ENCODE measurements around the gene CD99L2.

The CD99L2 gene

DNA sequence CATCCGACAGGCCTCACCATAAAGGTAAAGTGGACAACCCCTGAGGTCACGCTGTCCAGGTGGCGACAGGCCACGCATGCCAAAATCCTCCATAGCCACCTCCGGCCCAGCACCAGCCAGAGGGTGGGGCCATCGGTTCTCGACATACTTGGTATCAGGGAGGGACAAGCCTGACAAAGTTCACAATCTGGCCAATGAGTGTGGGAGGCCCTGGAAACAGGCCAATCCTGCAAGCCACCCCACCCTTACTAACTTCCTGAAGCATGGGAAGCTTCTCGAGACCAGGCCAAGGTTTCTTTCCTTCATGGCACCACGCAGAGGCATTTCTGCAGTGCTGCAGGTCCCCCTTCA lies 131.4 kb downstream of the CD99L2 start:
- TF ChIP-seq, protein P1, sequence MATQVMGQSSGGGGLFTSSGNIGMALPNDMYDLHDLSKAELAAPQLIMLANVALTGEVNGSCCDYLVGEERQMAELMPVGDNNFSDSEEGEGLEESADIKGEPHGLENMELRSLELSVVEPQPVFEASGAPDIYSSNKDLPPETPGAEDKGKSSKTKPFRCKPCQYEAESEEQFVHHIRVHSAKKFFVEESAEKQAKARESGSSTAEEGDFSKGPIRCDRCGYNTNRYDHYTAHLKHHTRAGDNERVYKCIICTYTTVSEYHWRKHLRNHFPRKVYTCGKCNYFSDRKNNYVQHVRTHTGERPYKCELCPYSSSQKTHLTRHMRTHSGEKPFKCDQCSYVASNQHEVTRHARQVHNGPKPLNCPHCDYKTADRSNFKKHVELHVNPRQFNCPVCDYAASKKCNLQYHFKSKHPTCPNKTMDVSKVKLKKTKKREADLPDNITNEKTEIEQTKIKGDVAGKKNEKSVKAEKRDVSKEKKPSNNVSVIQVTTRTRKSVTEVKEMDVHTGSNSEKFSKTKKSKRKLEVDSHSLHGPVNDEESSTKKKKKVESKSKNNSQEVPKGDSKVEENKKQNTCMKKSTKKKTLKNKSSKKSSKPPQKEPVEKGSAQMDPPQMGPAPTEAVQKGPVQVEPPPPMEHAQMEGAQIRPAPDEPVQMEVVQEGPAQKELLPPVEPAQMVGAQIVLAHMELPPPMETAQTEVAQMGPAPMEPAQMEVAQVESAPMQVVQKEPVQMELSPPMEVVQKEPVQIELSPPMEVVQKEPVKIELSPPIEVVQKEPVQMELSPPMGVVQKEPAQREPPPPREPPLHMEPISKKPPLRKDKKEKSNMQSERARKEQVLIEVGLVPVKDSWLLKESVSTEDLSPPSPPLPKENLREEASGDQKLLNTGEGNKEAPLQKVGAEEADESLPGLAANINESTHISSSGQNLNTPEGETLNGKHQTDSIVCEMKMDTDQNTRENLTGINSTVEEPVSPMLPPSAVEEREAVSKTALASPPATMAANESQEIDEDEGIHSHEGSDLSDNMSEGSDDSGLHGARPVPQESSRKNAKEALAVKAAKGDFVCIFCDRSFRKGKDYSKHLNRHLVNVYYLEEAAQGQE (IDR thresholded peaks at IDR 0.05; ENCODE audit: insufficient read depth in 1 of 2, low read depth in 2 of 2, low read length in 2 of 2): no peak
- TF ChIP-seq FOXP2 (optimal IDR thresholded peaks at IDR 0.05; ENCODE audit: borderline replicate concordance, extremely low read depth, extremely low read length, insufficient read depth): no peak
- no peak for TF ChIP-seq POLR2AphosphoS5 (IDR thresholded peaks at IDR 0.05; ENCODE audit: low read depth, low read length)
- no peak for TF ChIP-seq SIN3A (IDR thresholded peaks at IDR 0.05; ENCODE audit: borderline replicate concordance, insufficient read depth, low read length)
- TF ChIP-seq TAF1 (IDR thresholded peaks at IDR 0.05; ENCODE audit: borderline replicate concordance, insufficient read depth, low read length): no peak

DNA sequence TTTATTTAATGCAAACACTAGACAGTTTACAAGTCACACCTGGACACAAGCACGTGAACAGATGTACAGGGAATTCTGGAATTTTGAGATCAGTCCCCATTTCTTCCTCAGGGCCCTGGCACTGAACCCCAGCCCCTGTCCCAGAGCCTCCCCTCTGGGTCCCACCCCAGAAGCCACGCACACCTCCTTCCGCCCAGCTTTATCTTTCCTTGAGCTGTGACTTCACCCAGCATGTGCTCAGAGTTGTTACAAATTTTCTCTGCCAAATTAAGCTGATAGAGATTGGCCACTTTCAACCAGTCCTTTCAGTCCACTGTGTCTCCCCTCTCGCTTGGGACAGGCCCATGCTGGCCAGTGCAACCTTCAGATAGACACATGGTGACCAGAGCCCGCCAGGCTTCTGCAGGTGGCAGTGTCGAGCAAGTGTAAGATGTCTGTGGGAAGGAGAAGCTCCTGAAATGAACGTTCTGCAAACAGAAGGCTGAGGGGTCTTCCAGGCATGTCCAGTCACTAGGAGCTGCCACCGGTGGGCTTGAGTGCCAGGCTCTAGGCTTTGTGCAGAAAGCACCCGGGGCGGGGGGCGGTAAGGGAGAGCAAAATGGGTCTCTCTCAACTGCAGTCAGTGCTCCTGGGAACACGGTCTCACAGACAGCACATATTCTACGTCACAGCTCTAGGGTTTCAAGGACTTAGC lies 132.0 kb downstream of the CD99L2 start:
- TF ChIP-seq SIN3A (IDR thresholded peaks at IDR 0.05; ENCODE audit: borderline replicate concordance, insufficient read depth, low read length) (no peak), POLR2AphosphoS5 (IDR thresholded peaks at IDR 0.05; ENCODE audit: low read depth, low read length) (no peak), FOXP2 (optimal IDR thresholded peaks at IDR 0.05; ENCODE audit: borderline replicate concordance, extremely low read depth, extremely low read length, insufficient read depth) (no peak), TAF1 (IDR thresholded peaks at IDR 0.05; ENCODE audit: borderline replicate concordance, insufficient read depth, low read length) (no peak)
- TF ChIP-seq, protein P1 (IDR thresholded peaks at IDR 0.05; ENCODE audit: insufficient read depth in 1 of 2, low read depth in 2 of 2, low read length in 2 of 2): no peak

DNA sequence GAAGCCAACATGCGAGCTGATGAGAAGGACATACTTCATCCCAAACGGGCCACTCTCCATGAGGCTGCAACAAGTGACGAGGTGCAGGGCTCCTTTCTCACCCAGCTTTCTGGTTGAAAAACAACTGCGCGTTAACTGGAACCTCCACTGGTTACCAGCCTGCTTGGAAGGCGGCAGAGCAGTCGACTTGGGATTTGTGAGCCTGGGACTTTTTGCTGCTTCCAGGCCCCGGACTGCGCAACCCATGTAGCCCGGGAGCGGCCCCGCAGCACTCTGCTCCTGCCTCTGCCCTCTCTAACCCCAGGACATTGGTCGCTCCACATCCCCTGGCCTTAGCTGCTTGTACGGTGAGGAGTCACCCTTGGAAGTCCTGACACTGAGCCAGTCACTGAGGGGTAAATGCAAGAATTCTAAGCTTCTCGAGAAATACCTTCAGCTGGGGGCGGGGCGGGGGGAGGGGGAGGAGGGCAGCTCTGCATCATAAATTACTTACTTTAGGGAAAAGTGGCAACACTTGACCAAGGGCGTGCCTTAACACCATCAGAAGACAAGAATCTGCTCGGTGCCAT lies 132.6 kb downstream of the CD99L2 start:
- TF ChIP-seq POLR2AphosphoS5 (IDR thresholded peaks at IDR 0.05; ENCODE audit: low read depth, low read length): no peak

DNA sequence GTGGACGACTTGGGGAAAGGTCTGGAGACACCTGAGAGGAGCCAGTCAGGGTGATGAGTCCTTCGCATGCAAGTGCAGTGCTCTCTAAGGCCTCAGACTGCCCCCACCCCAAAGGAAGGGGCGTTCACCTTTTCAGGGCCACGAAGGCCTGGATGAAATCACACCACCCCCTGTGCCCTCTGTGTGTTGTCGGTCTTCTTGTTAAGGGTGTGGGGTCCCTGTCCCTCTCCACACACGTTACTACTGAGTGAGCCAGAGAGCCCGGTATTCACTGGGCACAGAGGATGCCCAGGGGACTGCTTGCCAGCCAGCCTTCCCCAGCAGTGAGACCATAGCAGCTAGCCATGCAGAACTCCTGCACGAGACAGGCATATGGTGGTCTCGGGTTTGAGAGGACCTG lies 133.2 kb downstream of the CD99L2 start:
- TF ChIP-seq FOXP2 (optimal IDR thresholded peaks at IDR 0.05; ENCODE audit: borderline replicate concordance, extremely low read depth, extremely low read length, insufficient read depth) (no peak), TAF1 (IDR thresholded peaks at IDR 0.05; ENCODE audit: borderline replicate concordance, insufficient read depth, low read length) (no peak), POLR2AphosphoS5 (IDR thresholded peaks at IDR 0.05; ENCODE audit: low read depth, low read length) (no peak)
- TF ChIP-seq, protein P1 (IDR thresholded peaks at IDR 0.05; ENCODE audit: insufficient read depth in 1 of 2, low read depth in 2 of 2, low read length in 2 of 2): no peak

DNA sequence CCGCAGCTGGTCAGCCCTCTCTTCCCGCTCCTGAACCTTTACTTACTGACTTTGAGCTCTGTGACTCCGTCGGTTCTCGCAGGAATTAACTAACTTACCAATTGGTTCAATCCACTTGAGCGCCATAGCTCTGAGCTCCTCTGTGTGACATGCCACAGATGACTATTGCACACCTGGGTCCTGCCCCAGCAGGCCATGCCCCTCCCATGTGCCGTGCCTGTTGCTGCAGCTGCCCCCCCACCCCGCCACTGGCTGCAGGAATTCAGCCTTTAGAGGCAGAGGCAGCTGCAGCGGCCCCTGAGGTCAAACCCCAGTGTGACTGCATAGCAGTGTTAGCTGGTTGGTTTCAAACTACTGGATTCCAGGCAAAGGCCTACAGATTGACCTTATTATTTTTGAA lies 134.7 kb downstream of the CD99L2 start:
- TF ChIP-seq TAF1 (IDR thresholded peaks at IDR 0.05; ENCODE audit: borderline replicate concordance, insufficient read depth, low read length): no peak
- TF ChIP-seq, protein P1 (IDR thresholded peaks at IDR 0.05; ENCODE audit: insufficient read depth in 1 of 2, low read depth in 2 of 2, low read length in 2 of 2): no peak
- no peak for TF ChIP-seq POLR2AphosphoS5 (IDR thresholded peaks at IDR 0.05; ENCODE audit: low read depth, low read length)
- TF ChIP-seq SIN3A (IDR thresholded peaks at IDR 0.05; ENCODE audit: borderline replicate concordance, insufficient read depth, low read length): no peak
- no peak for TF ChIP-seq FOXP2 (optimal IDR thresholded peaks at IDR 0.05; ENCODE audit: borderline replicate concordance, extremely low read depth, extremely low read length, insufficient read depth)
